ENCODE data around the gene IL15.
"Not testable (repeated sequence)": the region's sequence is repeated elsewhere in the genome, so short reads cannot be mapped to it uniquely, and the experiment has no call there.

IL15 gene

DNA sequence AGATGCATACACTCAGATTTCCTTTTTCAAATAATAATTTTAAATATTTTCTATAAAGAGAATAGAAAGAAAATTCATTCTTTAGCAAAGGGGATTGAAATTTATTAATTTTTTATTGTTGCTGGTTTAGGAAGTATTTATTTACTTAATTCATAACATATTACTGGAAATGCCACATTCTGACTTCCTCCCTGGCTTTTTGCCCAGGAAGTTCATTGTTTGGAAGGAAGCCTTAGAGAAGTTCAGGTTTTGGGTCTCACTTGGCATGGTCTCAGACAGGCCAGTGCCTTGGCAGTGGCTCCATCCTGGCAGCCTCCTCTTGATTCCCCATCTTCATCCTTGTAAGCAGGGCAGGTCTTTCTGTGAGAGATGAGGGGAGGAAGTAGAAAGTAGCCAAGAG, 50.5 kb downstream of the IL15 start:
- POLR2A ChIA-PET = no interaction called here
- CTCF ChIA-PET = interaction anchor here (5.6 kb wide), 1 partner anchor 14 kb away, joined by 34 read pairs; no protein-coding TSS in a partner anchor
- no peak for DNase-seq (ENCODE audit: extremely low spot score)
- TF ChIP-seq, protein P1, sequence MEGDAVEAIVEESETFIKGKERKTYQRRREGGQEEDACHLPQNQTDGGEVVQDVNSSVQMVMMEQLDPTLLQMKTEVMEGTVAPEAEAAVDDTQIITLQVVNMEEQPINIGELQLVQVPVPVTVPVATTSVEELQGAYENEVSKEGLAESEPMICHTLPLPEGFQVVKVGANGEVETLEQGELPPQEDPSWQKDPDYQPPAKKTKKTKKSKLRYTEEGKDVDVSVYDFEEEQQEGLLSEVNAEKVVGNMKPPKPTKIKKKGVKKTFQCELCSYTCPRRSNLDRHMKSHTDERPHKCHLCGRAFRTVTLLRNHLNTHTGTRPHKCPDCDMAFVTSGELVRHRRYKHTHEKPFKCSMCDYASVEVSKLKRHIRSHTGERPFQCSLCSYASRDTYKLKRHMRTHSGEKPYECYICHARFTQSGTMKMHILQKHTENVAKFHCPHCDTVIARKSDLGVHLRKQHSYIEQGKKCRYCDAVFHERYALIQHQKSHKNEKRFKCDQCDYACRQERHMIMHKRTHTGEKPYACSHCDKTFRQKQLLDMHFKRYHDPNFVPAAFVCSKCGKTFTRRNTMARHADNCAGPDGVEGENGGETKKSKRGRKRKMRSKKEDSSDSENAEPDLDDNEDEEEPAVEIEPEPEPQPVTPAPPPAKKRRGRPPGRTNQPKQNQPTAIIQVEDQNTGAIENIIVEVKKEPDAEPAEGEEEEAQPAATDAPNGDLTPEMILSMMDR (IDR thresholded peaks at IDR 0.05; ENCODE audit: control extremely low read depth, extremely low read depth, low read depth, missing control alignments) = no peak

DNA sequence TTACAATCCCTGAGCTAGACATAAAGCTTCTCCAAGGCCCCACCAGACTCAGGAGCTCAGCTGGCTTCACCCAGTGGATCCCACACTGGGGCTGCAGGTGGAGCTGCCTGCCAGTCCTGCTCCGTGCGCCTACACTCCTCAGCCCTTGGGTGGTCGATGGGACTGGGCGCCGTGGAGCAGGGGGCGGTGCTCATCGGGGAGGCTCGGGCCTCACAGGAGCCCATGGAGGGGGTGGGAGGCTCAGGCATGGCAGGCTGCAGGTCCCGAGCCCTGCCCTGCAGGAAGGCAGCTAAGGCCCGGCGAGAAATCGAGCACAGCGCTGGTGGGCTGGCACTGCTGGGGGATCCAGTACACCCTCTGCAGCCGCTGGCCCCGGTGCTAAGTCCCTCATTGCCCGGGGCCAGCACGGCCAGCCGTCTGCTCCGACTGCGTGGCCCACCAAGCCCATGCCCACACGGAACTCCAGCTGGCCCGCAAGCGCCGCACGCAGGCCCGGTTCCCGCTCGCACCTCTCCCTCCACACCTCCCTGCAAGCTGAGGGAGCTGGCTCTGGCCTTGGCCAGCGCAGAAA, 53.4 kb downstream of the IL15 start:
- DNase-seq (ENCODE audit: extremely low spot score); POLR2A ChIA-PET: not testable (repeated sequence)
- CTCF ChIA-PET = interaction anchor here (2.0 kb wide), 1 partner anchor 20 kb away, joined by 4 read pairs; no protein-coding TSS in a partner anchor

DNA sequence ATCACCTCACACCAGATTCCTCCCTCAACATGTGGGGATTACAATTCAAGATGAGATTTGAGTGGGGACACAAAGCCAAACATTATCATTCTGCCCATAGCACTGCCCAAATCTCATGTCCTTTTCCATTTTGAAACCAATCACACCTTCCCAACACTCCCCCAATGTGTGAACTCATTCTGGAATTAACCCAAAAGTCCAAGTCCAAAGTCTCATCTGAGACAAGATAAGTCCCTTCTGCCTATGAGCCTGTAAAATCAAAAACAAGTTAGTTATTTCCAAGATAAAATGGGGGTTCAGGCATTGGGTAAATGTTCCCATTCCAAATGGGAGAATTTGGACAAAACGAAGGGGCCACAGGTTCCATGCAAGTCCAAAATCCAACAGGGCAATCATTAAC, 54.9 kb downstream of the IL15 start:
- DNase-seq (ENCODE audit: extremely low spot score); POLR2A ChIA-PET: not testable (repeated sequence)
- CTCF ChIA-PET = interaction anchor here (1.3 to 1.7 kb wide), 2 partner anchors 11 to 37 kb away, joined by 3 to 4 read pairs; no protein-coding TSS in a partner anchor

DNA sequence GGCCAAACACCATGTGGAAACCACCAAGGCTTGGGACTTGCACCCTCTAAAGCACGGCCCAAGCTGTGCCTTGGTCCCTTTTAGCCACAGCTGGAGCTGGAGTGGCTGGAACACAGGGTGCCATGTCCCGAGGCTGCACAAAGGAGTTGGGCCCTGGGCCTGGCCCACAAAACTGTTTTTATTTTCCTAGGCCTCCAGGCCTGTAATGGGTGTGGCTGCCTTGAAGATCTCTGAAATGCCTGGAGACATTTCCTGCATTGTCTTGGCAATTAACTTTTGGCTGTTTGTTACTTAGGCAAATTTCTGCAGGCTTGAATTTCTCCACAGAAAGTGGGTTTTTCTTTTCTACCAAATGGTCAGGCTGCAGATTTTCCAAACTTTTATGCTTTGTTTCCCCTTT, 55.7 kb downstream of the IL15 start:
- TF ChIP-seq, protein P1 (IDR thresholded peaks at IDR 0.05; ENCODE audit: control extremely low read depth, extremely low read depth, low read depth, missing control alignments) = no peak
- ChIA-PET CTCF (interaction anchor here (1.3 to 1.7 kb wide), 2 partner anchors 10 to 38 kb away, joined by 3 to 4 read pairs; no protein-coding TSS in a partner anchor), POLR2A (no interaction called here)
- DNase-seq (ENCODE audit: extremely low spot score) = no peak

DNA sequence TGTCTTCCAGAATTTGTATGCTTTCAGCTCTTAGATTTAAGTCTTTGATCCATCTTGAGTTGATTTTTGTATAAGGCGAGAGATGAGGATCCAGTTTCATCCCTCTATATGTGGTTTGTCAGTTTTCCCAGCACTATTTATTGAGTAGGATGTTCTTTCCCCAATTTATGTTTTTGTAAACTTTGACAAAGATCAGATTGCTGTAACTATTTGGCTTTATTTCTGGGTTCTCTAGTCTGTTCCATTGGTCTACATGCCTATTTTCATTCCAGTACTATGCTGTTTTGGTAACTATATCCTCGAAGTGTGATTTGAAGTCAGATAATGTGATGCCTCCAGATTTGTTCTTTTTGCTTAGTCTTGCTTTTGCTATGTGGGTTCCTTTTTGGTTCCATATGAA, 60.7 kb downstream of the IL15 start:
- DNase-seq (ENCODE audit: extremely low spot score) = no peak
- ChIA-PET POLR2A (no interaction called here), CTCF (interaction anchor here (1.4 kb wide), 1 partner anchor 29 kb away, joined by 3 read pairs; no protein-coding TSS in a partner anchor)
- TF ChIP-seq, protein P1 (IDR thresholded peaks at IDR 0.05; ENCODE audit: control extremely low read depth, extremely low read depth, low read depth, missing control alignments) = no peak

DNA sequence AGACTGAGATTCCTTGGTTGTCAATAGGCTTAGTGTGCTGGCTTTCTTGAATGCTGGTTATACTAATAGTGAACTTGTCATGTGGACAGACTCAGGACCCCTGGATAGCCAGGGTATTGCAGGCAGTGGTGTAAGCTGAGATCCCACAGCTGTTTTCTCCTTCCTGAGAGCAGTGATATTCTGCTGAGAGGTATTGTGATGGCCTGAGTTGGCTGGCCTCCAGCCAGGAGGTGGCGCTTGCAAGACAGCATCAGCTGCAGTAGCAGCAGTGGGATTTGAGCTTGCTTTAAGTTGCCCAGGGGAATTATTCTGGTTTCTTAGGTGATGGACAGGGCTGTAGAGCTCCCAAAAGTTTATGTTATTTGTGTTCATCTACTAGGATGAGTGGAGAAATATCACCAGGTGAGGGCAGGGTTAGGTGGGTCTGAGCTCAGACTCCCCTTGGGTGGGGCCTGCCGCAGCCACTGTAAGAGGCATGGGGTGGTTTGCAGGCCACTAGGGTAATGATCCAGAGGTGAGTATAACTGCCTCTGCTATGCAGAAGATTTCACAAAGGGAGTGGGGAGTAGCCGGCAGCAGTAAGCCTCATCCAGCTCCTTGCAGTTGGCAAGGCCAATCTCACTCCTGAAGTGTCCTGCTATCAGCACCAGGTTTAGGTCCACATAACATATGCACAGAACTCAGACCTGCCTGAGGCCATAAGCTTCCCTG, 66.2 kb downstream of the IL15 start:
- POLR2A ChIA-PET = no interaction called here
- no peak for DNase-seq (ENCODE audit: extremely low spot score)
- CTCF ChIA-PET = interaction anchor here (0.9 to 5.5 kb wide), 5 partner anchors 9 to 396 kb away, joined by 4 to 34 read pairs (median 5); no protein-coding TSS in a partner anchor
- TF ChIP-seq, protein P1 (IDR thresholded peaks at IDR 0.05; ENCODE audit: control extremely low read depth, extremely low read depth, low read depth, missing control alignments) = peak; percentile 13

DNA sequence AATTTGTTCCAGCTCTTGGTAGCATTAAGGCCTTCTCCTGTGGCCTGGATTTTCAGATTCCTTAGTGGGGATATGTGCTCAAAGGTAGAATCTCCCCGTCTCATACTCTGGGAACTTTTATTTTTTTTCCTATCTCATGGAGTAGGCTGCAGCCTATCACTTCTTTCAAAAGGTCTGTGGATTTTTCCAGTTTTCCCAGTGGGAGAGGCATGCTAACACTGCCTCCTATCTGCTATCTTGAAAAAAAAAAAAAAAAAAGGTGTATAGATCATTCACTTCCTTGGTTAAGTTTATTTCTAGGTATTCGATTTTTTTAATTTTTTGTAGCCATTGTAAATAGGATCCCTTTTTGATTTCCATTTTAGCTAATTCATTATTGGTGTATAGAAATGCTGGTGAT, 67.1 kb downstream of the IL15 start:
- ChIA-PET POLR2A (no interaction called here), CTCF (interaction anchor here (1.8 to 5.5 kb wide), 3 partner anchors 9 to 397 kb away, joined by 5 to 34 read pairs (median 13); no protein-coding TSS in a partner anchor)
- TF ChIP-seq, protein P1 (IDR thresholded peaks at IDR 0.05; ENCODE audit: control extremely low read depth, extremely low read depth, low read depth, missing control alignments) = no peak
- DNase-seq (ENCODE audit: extremely low spot score) = no peak

Measured in GM10248 (cell line).